Lung (tissue), 12 donors: ENCODE measurements around the gene TMEFF2. TPM values are rescaled to one million over a fixed set of nuclear protein-coding genes. Genes with fewer than 3 reads are reported as not detected.

Source experiments
- ATAC-seq: fragments of 200-7000 bp; cut with Tn5 transposase; one replicate; pipeline ENCODE4 v1.9.1; 2020; ENCODE audit warnings: moderate number of reproducible peaks; ENCODE audit not compliant: insufficient read depth, low FRiP score
- DNase-seq, 3 donors: peaks; one replicate each; pipeline ENCODE4 v3.0.0-alpha.2; 2013 to 2017
- H3K27ac ChIP-seq, 2 donors: one replicate each; pipeline ENCODE4 v1.5.1; 2013; ENCODE audit warnings: mild to moderate bottlenecking in 2 of 2, moderate library complexity in 2 of 2, control low read depth in 1 of 2, inconsistent platforms in 1 of 2, low read depth in 1 of 2, low read length in 1 of 2
- H3K27me3 ChIP-seq, 3 donors: one replicate each; pipeline ENCODE4 v1.5.1; 2013; ENCODE audit warnings: low read length in 2 of 3; ENCODE audit not compliant: control insufficient read depth in 3 of 3, insufficient read depth in 3 of 3
- H3K36me3 ChIP-seq, 4 donors: one replicate each; pipeline ENCODE4 v1.5.1; 2013; ENCODE audit warnings: low read length in 4 of 4, mild to moderate bottlenecking in 1 of 4, moderate library complexity in 1 of 4; ENCODE audit not compliant: control insufficient read depth in 4 of 4, insufficient read depth in 4 of 4
- H3K4me1 ChIP-seq, 5 donors: one replicate each; pipeline ENCODE4 v1.5.1; 2013; ENCODE audit warnings: low read length in 5 of 5, mild to moderate bottlenecking in 2 of 5, moderate library complexity in 1 of 5; ENCODE audit not compliant: control insufficient read depth in 5 of 5, insufficient read depth in 5 of 5
- H3K4me3 ChIP-seq: one replicate; pipeline ENCODE4 v1.5.1; 2013; ENCODE audit warnings: mild to moderate bottlenecking, control low read depth, moderate library complexity
- H3K9ac ChIP-seq, 2 donors: one replicate each; pipeline ENCODE4 v1.5.1; 2013; ENCODE audit warnings: low read length in 2 of 2, control low read depth in 1 of 2; ENCODE audit not compliant: insufficient read depth in 1 of 2
- H3K9me3 ChIP-seq, 4 donors: one replicate each; pipeline ENCODE4 v1.5.1; 2013; ENCODE audit warnings: low read length in 3 of 4, mild to moderate bottlenecking in 1 of 4, moderate library complexity in 1 of 4; ENCODE audit not compliant: control insufficient read depth in 4 of 4, insufficient read depth in 3 of 4
- CTCF ChIP-seq: IDR thresholded peaks from 2 replicates; pipeline ENCODE4 v1.5.1; 2012; ENCODE audit warnings: mild to moderate bottlenecking; ENCODE audit errors: control extremely low read depth, extremely low read depth
- WGBS, 2 donors: extraction: QIAGEN DNeasy Blood & Tissue Kit; methylation state at CpG; one replicate each; pipeline ENCODE4 v1.1.7; 2013; 5-methylcytosine and 5-hydroxymethylcytosine counted together
- polyA plus RNA-seq, 2 donors: library from polyadenylated mRNA; stranded (reverse); fragments of 200-250 nt; gene quantifications; one replicate each; pipeline ENCODE4 v1.2.1, GENCODE V29; 2013
- total RNA-seq, 2 donors: library from RNA; depleted of rRNA in 1 of 2; stranded (reverse); fragments of >200 nt in 1 of 2; gene quantifications; one replicate each; pipeline ENCODE4 v1.2.1, GENCODE V29; 2014 to 2021
- donor health status: control.
- donor health status: control.
- donor health status: Bipolar disorder and iron deficiency.
- donor health status: healthy.
- donor health status: DM: yes; HTN: yes; CAD: no.

The TMEFF2 gene
- total and polyA plus RNA-seq, 4 donors = 0.43 TPM; not detected in 3

GRCh38 chr2:191974676-191975075 is 220.1 kb downstream of the TMEFF2 start:
- DNase-seq (no peak), ATAC-seq (no peak)
- no peak overlapping the region for H3K4me3 ChIP-seq
- H3K9ac ChIP-seq = no peak overlapping the region
- H3K36me3 ChIP-seq = no peaks in the 10 kb centered on the region
- no peak for TF ChIP-seq CTCF
- H3K27me3 ChIP-seq = no peaks in the 10 kb centered on the region
- no peaks in the 10 kb centered on the region for H3K9me3 ChIP-seq
- no peak overlapping the region for H3K27ac ChIP-seq
- H3K4me1 ChIP-seq = peaks cover 0 to 2% (median 0%) of the 10 kb centered on the region in 5 donors

GRCh38 chr2:191970867-191971266 is 223.9 kb downstream of the TMEFF2 start:
- no peak for TF ChIP-seq CTCF
- no peak for DNase-seq
- WGBS, 2 donors = 84% methylated on average over 2 of the region's 2 CpGs

GRCh38 chr2:191968120-191968519 is 226.6 kb downstream of the TMEFF2 start:
- no peak for ATAC-seq
- no peak for TF ChIP-seq CTCF
- Histone ChIP-seq H3K27me3 (no peaks in the 10 kb centered on the region), H3K9ac (no peak overlapping the region), H3K9me3 (no peaks in the 10 kb centered on the region), H3K27ac (no peak overlapping the region), H3K36me3 (no peaks in the 10 kb centered on the region), H3K4me1 (peaks cover 0 to 2% (median 0%) of the 10 kb centered on the region in 5 donors), H3K4me3 (no peak overlapping the region)
- no peak for DNase-seq
- WGBS, 2 donors = 83 to 91% methylated on average over 2 of the region's 2 CpGs

More at GRCh38 chr2:191970867-191971266, 223.9 kb downstream of the TMEFF2 start:
- Histone ChIP-seq H3K9me3 (no peaks in the 10 kb centered on the region), H3K4me3 (no peak overlapping the region), H3K36me3 (no peaks in the 10 kb centered on the region), H3K9ac (no peak overlapping the region), H3K27me3 (no peaks in the 10 kb centered on the region), H3K27ac (no peak overlapping the region), H3K4me1 (peaks cover 0 to 2% (median 0%) of the 10 kb centered on the region in 5 donors)
- ATAC-seq = no peak

DNA sequence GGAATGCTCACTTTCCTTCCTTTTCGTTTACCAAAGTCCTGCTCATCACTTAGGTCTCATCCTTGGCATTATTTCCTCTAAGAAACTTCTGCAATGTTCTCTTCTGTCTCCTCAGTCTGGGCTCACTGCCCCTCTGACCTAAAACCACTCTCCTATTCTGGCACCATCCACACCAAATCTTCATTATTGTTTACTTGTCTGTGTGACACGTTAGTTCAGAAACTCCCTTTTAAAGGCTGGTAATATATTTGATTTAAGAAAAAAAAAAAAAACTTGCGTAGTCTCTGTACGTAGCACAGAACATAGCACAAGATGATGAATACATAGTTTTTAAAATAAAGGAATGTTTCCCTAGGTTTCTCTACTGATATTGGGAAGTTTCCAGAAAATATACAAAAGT is 229.0 kb downstream of the TMEFF2 start:
- Histone ChIP-seq H3K4me3 (no peak overlapping the region), H3K9me3 (no peaks in the 10 kb centered on the region), H3K4me1 (peaks cover 0 to 2% (median 0%) of the 10 kb centered on the region in 5 donors), H3K9ac (no peak overlapping the region), H3K27me3 (no peaks in the 10 kb centered on the region), H3K36me3 (no peaks in the 10 kb centered on the region), H3K27ac (no peak overlapping the region)
- ATAC-seq (no peak), DNase-seq (no peak)
- WGBS, 2 donors = 79 to 86% methylated on average over 4 of the region's 4 CpGs
- no peak for TF ChIP-seq CTCF
